GM06990 (cell line): ENCODE data around the gene SPOCK3.
"Not testable (repeated sequence)": the region's sequence is repeated elsewhere in the genome, so short reads cannot be mapped to it uniquely, and the experiment has no call there.

ENCODE experiments used
- DNase-seq: peaks from one replicate; pipeline ENCODE4 v3.0.0-alpha.2; 2011; ENCODE audit not compliant: insufficient read length; ENCODE audit errors: extremely low read depth
- H3K27me3 ChIP-seq: replicated peaks from 2 replicates; pipeline ENCODE4 v1.6.0; 2011; ENCODE audit warnings: low read length; ENCODE audit not compliant: control insufficient read depth, insufficient read depth
- H3K36me3 ChIP-seq: 2 replicates; pipeline ENCODE4 v1.5.1; 2011; ENCODE audit warnings: low read length; ENCODE audit not compliant: control insufficient read depth, insufficient read depth
- H3K4me3 ChIP-seq: replicated peaks from 2 replicates; pipeline ENCODE4 v1.5.1; 2011; ENCODE audit warnings: low read depth, mild to moderate bottlenecking, control low read depth, low read length
- TF ChIP-seq, protein P1 (sequence below): IDR thresholded peaks from 2 replicates; pipeline ENCODE4 v1.5.1; 2011; ENCODE audit warnings: low read length, control low read depth, mild to moderate bottlenecking, inconsistent platforms; ENCODE audit not compliant: insufficient read depth, poor library complexity, severe bottlenecking

Gene SPOCK3

DNA sequence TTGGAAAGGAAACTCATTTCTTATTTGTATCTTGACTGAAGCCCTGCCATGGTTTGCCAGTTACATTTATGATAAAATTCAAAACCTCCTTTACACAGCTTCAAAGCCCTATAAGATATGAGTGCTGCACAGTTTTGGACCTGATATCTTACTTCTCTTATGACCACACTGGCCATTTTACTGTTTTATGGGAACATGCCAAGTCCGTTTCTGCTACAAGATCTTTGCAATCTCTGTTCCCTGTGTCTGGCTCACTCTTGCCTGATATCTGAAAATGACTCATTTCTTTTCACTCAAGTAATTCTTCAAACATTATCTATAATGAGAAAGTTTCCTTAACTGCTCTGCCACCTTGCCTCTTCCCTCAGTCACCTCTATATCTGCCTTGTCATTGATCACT is 247.3 kb downstream of the SPOCK3 start:
- TF ChIP-seq, protein P1, sequence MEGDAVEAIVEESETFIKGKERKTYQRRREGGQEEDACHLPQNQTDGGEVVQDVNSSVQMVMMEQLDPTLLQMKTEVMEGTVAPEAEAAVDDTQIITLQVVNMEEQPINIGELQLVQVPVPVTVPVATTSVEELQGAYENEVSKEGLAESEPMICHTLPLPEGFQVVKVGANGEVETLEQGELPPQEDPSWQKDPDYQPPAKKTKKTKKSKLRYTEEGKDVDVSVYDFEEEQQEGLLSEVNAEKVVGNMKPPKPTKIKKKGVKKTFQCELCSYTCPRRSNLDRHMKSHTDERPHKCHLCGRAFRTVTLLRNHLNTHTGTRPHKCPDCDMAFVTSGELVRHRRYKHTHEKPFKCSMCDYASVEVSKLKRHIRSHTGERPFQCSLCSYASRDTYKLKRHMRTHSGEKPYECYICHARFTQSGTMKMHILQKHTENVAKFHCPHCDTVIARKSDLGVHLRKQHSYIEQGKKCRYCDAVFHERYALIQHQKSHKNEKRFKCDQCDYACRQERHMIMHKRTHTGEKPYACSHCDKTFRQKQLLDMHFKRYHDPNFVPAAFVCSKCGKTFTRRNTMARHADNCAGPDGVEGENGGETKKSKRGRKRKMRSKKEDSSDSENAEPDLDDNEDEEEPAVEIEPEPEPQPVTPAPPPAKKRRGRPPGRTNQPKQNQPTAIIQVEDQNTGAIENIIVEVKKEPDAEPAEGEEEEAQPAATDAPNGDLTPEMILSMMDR, result no peak
- Histone ChIP-seq H3K36me3 (no peaks in the 10 kb centered on the region), H3K27me3 (no peaks in the 10 kb centered on the region), H3K4me3 (no peak overlapping the region)
- no peak for DNase-seq

GRCh38 chr4:166981847-166982246 is 252.4 kb downstream of the SPOCK3 start:
- Histone ChIP-seq H3K4me3 (no peak overlapping the region), H3K36me3 (no peaks in the 10 kb centered on the region), H3K27me3 (no peaks in the 10 kb centered on the region)
- DNase-seq, result no peak
- TF ChIP-seq, protein P1, result no peak

- no peaks in the 10 kb centered on the region for H3K27me3 ChIP-seq
- TF ChIP-seq, protein P1, result no peak
- H3K4me3 ChIP-seq, result no peak overlapping the region
- H3K36me3 ChIP-seq, result no peaks in the 10 kb centered on the region
- DNase-seq, result no peak
Measured at GRCh38 chr4:166980419-166980818, 253.9 kb downstream of the SPOCK3 start.

GRCh38 chr4:166977596-166977995 is 256.7 kb downstream of the SPOCK3 start:
- Histone ChIP-seq H3K4me3 (no peak overlapping the region), H3K36me3 (no peaks in the 10 kb centered on the region), H3K27me3 (no peaks in the 10 kb centered on the region)
- TF ChIP-seq, protein P1, result no peak
- no peak for DNase-seq

DNA sequence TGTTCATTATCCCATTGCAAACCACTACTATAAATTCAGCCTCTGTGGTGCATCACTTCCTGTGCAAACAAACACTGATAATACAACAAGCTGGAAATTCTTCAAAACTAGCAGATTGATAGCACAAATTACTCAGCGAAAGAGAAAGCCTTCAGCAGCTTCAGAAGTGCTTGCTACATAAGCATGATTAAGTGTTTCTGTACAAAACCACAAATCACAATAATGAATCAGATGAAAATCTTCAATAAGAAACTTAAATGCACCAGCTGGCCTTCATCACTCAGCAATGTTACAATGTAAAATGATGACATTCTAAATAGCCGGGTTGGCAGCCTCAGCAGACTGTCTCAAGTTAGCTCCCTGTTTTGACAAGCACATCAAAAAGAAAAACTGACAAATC is 262.2 kb downstream of the SPOCK3 start:
- DNase-seq, result peak; percentile 31
- Histone ChIP-seq H3K4me3 (no peak overlapping the region), H3K27me3 (no peaks in the 10 kb centered on the region), H3K36me3 (no peaks in the 10 kb centered on the region)
- TF ChIP-seq, protein P1, result no peak

GRCh38 chr4:166968219-166968618 is 266.1 kb downstream of the SPOCK3 start:
- not testable (repeated sequence) for DNase-seq, H3K36me3 ChIP-seq, H3K4me3 ChIP-seq, H3K27me3 ChIP-seq
